ENCODE measurements around the gene SAFB2. TPM values are rescaled to one million over a fixed set of nuclear protein-coding genes. Genes with fewer than 3 reads are reported as not detected.

The SAFB2 gene
- polyA plus RNA-seq, 1 of the 3 experiments (the other 2 are of a cell fraction): 37.7 TPM

- no peak overlapping the region; a peak in 1 of 4 replicates for H3K27ac ChIP-seq (ENCODE audit: low read depth in 2 of 2, low read length in 1 of 2)
- H3K4me2 ChIP-seq: no peak overlapping the region
- WGBS (ENCODE audit: low lambda C conversion rate): 87% methylated on average over 17 of the region's 29 CpGs
- H3K9me2 ChIP-seq: no peaks in the 10 kb centered on the region
- no peaks in the 10 kb centered on the region for H3K9me3 ChIP-seq
- peaks cover 0 to 46% of the 10 kb centered on the region in 2 experiments for H3K36me3 ChIP-seq (replicated peaks in 1 of 2; ENCODE audit: control insufficient read depth in 1 of 2, insufficient read depth in 2 of 2, low read length in 1 of 2)
- POLR2A ChIA-PET: no interaction called here
- H3F3A ChIP-seq (replicated peaks; ENCODE audit: insufficient read depth): no peaks in the 10 kb centered on the region
- TF ChIP-seq PBX3 (IDR thresholded peaks at IDR 0.05): no peak
- no peaks in the 10 kb centered on the region for H3K79me2 ChIP-seq (ENCODE audit: insufficient read depth)
- peak; percentile 52 for DNase-seq
- H3K4me1 ChIP-seq (ENCODE audit: control insufficient read depth in 1 of 2, insufficient read depth in 2 of 2, low read depth in 1 of 2, low read length in 1 of 2): no peaks in the 10 kb centered on the region; a peak in 1 of 4 replicates
- no peaks in the 10 kb centered on the region for H3K27me3 ChIP-seq (ENCODE audit: insufficient read depth)
- no peaks in the 10 kb centered on the region for H4K20me1 ChIP-seq (ENCODE audit: insufficient read depth)
- H3K4me3 ChIP-seq (ENCODE audit: low read depth in 2 of 2, low read length in 1 of 2): no peak overlapping the region
- no peak overlapping the region for H2AFZ ChIP-seq (ENCODE audit: low read depth)
- CTCF ChIA-PET: interaction anchor here (1.0 kb wide), 1 partner anchor 537 kb away, joined by 3 read pairs; no protein-coding TSS in a partner anchor
- H3K9ac ChIP-seq: no peak overlapping the region
Observed at GRCh38 chr19:5585461-5586299, 36.9 kb downstream of the SAFB2 start.

- Histone ChIP-seq H3K27ac (ENCODE audit: low read depth in 2 of 2, low read length in 1 of 2) (no peak overlapping the region), H3K4me2 (no peak overlapping the region), H3K36me3 (replicated peaks in 1 of 2; ENCODE audit: control insufficient read depth in 1 of 2, insufficient read depth in 2 of 2, low read length in 1 of 2) (no peaks in the 10 kb centered on the region), H3K9me2 (no peaks in the 10 kb centered on the region), H3K79me2 (ENCODE audit: insufficient read depth) (no peaks in the 10 kb centered on the region), H3F3A (replicated peaks; ENCODE audit: insufficient read depth) (peaks cover 2% of the 10 kb centered on the region), H3K27me3 (ENCODE audit: insufficient read depth) (no peaks in the 10 kb centered on the region), H3K9me3 (no peaks in the 10 kb centered on the region), H4K20me1 (ENCODE audit: insufficient read depth) (no peaks in the 10 kb centered on the region), H3K9ac (no peak overlapping the region), H3K4me1 (ENCODE audit: control insufficient read depth in 1 of 2, insufficient read depth in 2 of 2, low read depth in 1 of 2, low read length in 1 of 2) (peaks cover 3 to 7% of the 10 kb centered on the region in 2 experiments; a peak in 1 of 4 replicates), H3K4me3 (ENCODE audit: low read depth in 2 of 2, low read length in 1 of 2) (no peak overlapping the region), H2AFZ (ENCODE audit: low read depth) (no peak overlapping the region)
- POLR2A ChIA-PET: no interaction called here
- CTCF ChIA-PET: interaction anchor here (0.8 to 2.8 kb wide), 3 partner anchors 16 to 531 kb away, joined by 3 to 16 read pairs (median 3); no protein-coding TSS in a partner anchor
- TF ChIP-seq MEF2A (IDR thresholded peaks at IDR 0.05; ENCODE audit: borderline replicate concordance, low read depth): no peak
- TF ChIP-seq SMC3 (IDR thresholded peaks at IDR 0.05; ENCODE audit: low read depth, low read length): no peak
- TF ChIP-seq ELF1 (IDR thresholded peaks at IDR 0.05): no peak
- no peak for TF ChIP-seq YY1 (IDR thresholded peaks at IDR 0.05; ENCODE audit: low read depth)
- TF ChIP-seq NRF1 (IDR thresholded peaks at IDR 0.05; ENCODE audit: low read depth, low read length): no peak
- no peak for TF ChIP-seq RXRA (IDR thresholded peaks at IDR 0.05; ENCODE audit: borderline replicate concordance, low read depth)
- TF ChIP-seq PBX3 (IDR thresholded peaks at IDR 0.05): no peak
- no peak for TF ChIP-seq IRF3 (IDR thresholded peaks at IDR 0.05; ENCODE audit: low read depth, low read length)
- no peak for TF ChIP-seq FOXM1 (IDR thresholded peaks at IDR 0.05; ENCODE audit: low read depth)
- TF ChIP-seq, protein P1, sequence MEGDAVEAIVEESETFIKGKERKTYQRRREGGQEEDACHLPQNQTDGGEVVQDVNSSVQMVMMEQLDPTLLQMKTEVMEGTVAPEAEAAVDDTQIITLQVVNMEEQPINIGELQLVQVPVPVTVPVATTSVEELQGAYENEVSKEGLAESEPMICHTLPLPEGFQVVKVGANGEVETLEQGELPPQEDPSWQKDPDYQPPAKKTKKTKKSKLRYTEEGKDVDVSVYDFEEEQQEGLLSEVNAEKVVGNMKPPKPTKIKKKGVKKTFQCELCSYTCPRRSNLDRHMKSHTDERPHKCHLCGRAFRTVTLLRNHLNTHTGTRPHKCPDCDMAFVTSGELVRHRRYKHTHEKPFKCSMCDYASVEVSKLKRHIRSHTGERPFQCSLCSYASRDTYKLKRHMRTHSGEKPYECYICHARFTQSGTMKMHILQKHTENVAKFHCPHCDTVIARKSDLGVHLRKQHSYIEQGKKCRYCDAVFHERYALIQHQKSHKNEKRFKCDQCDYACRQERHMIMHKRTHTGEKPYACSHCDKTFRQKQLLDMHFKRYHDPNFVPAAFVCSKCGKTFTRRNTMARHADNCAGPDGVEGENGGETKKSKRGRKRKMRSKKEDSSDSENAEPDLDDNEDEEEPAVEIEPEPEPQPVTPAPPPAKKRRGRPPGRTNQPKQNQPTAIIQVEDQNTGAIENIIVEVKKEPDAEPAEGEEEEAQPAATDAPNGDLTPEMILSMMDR (IDR thresholded peaks at IDR 0.05): no peak
- TF ChIP-seq TEAD4 (IDR thresholded peaks at IDR 0.05; ENCODE audit: borderline replicate concordance, insufficient read depth): no peak
- TF ChIP-seq SIN3A (IDR thresholded peaks at IDR 0.05; ENCODE audit: borderline replicate concordance, low read depth, low read length): no peak
- TF ChIP-seq MXI1 (IDR thresholded peaks at IDR 0.05; ENCODE audit: low read depth, low read length): no peak
- TF ChIP-seq POLR2AphosphoS5 (IDR thresholded peaks at IDR 0.05; ENCODE audit: low read depth, low read length): no peak
- TF ChIP-seq FOXJ3 (CRISPR knock-in tag; IDR thresholded peaks at IDR 0.05): no peak
- no peak for TF ChIP-seq RCOR1 (IDR thresholded peaks at IDR 0.05; ENCODE audit: low read length)
- TF ChIP-seq, protein P2, sequence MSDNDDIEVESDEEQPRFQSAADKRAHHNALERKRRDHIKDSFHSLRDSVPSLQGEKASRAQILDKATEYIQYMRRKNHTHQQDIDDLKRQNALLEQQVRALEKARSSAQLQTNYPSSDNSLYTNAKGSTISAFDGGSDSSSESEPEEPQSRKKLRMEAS (IDR thresholded peaks at IDR 0.05; ENCODE audit: low read depth): no peak
- TF ChIP-seq USF2 (IDR thresholded peaks at IDR 0.05; ENCODE audit: borderline replicate concordance, low read depth, low read length): no peak
- 93% methylated on average over 12 of the region's 12 CpGs for WGBS (ENCODE audit: low lambda C conversion rate)
- no peak for DNase-seq
Observed at GRCh38 chr19:5580161-5580571, 42.4 kb downstream of the SAFB2 start.
